ENCODE data around the gene MCCD1.
A peak's percentile ranks its signal among the peaks of the same experiment; 100 is the strongest.

Gene MCCD1

GRCh38 chr6:31513456-31514165 is 15.2 kb upstream of the MCCD1 start:
- DNase-seq (ENCODE audit: low read depth), result no peak

GRCh38 chr6:31521835-31522234 is 6.9 kb upstream of the MCCD1 start:
- no peak for DNase-seq (ENCODE audit: low read depth)

- no peak for DNase-seq (ENCODE audit: low read depth)
Measured at GRCh38 chr6:31525553-31525931, 3.2 kb upstream of the MCCD1 start.

- DNase-seq (ENCODE audit: low read depth), result no peak
Measured at GRCh38 chr6:31525932-31526591, 2.7 kb upstream of the MCCD1 start.

GRCh38 chr6:31528307-31528777 is 420 bp upstream of the MCCD1 start:
- no peak for DNase-seq (ENCODE audit: low read depth)

GRCh38 chr6:31529329-31530150 is 778 bp downstream of the MCCD1 start:
- no peak for DNase-seq (ENCODE audit: low read depth)

GRCh38 chr6:31530659-31531058 is 1.9 kb downstream of the MCCD1 start:
- no peak for DNase-seq (ENCODE audit: low read depth)

GRCh38 chr6:31531162-31531561 is 2.4 kb downstream of the MCCD1 start:
- no peak for DNase-seq (ENCODE audit: low read depth)

- DNase-seq (ENCODE audit: low read depth), result no peak
Measured at GRCh38 chr6:31531771-31532643, 3.2 kb downstream of the MCCD1 start.

GRCh38 chr6:31532644-31533454 is 4.1 kb downstream of the MCCD1 start:
- no peak for DNase-seq (ENCODE audit: low read depth)

- DNase-seq (ENCODE audit: low read depth), result no peak
Measured at GRCh38 chr6:31533455-31533841, 4.7 kb downstream of the MCCD1 start.

- DNase-seq (ENCODE audit: low read depth), result no peak
Measured at GRCh38 chr6:31534011-31534410, 5.2 kb downstream of the MCCD1 start.

GRCh38 chr6:31534521-31535040 is 5.8 kb downstream of the MCCD1 start:
- no peak for DNase-seq (ENCODE audit: low read depth)

GRCh38 chr6:31535538-31536324 is 7.0 kb downstream of the MCCD1 start:
- no peak for DNase-seq (ENCODE audit: low read depth)

- DNase-seq (ENCODE audit: low read depth), result no peak
Measured at GRCh38 chr6:31538805-31539400, 10.1 kb downstream of the MCCD1 start.

- no peak for DNase-seq (ENCODE audit: low read depth)
Measured at GRCh38 chr6:31540640-31541039, 11.9 kb downstream of the MCCD1 start.

GRCh38 chr6:31541059-31541657 is 12.4 kb downstream of the MCCD1 start:
- no peak for DNase-seq (ENCODE audit: low read depth)

GRCh38 chr6:31541658-31542521 is 13.1 kb downstream of the MCCD1 start, which contains the start of gene DDX39B:
TSS of gene DDX39B (minus strand) at chr6:31542003. CDS start at chr6:31540532, 1,471 bp downstream.
- peak; percentile 82 for DNase-seq (ENCODE audit: low read depth)
